Sigmoid colon (tissue), 4 donors: ENCODE results near the gene C18orf63.

Experiments
- EP300 ChIP-seq, 4 donors: sonication (generic); formaldehyde crosslinking; IDR thresholded peaks; one replicate each; pipeline ENCODE4 v1.6.1; 2017; ENCODE audit warnings: antibody characterized with exemption in 4 of 4
- POLR2A ChIP-seq, 2 donors: fragments of 450-650 bp; IDR thresholded peaks; one replicate each; pipeline ENCODE4 v1.6.1; 2016; ENCODE audit warnings: antibody characterized with exemption in 2 of 2, mild to moderate bottlenecking in 2 of 2, moderate library complexity in 2 of 2
- POLR2AphosphoS5 ChIP-seq, 4 donors: sonication (generic); formaldehyde crosslinking; IDR thresholded peaks; one replicate each; pipeline ENCODE4 v1.6.1; 2017; ENCODE audit warnings: antibody characterized with exemption in 4 of 4
- TF ChIP-seq, protein P1 (sequence below), 4 experiments: fragments of 450-650 bp in 3 of 4; fragments of 200-600 bp in 1 of 4; IDR thresholded peaks; one replicate each; pipeline ENCODE4 v1.5.1; 2016 to 2019; ENCODE audit warnings: antibody characterized with exemption in 4 of 4, mild to moderate bottlenecking in 3 of 4, moderate library complexity in 2 of 4

- TF ChIP-seq, protein P1, sequence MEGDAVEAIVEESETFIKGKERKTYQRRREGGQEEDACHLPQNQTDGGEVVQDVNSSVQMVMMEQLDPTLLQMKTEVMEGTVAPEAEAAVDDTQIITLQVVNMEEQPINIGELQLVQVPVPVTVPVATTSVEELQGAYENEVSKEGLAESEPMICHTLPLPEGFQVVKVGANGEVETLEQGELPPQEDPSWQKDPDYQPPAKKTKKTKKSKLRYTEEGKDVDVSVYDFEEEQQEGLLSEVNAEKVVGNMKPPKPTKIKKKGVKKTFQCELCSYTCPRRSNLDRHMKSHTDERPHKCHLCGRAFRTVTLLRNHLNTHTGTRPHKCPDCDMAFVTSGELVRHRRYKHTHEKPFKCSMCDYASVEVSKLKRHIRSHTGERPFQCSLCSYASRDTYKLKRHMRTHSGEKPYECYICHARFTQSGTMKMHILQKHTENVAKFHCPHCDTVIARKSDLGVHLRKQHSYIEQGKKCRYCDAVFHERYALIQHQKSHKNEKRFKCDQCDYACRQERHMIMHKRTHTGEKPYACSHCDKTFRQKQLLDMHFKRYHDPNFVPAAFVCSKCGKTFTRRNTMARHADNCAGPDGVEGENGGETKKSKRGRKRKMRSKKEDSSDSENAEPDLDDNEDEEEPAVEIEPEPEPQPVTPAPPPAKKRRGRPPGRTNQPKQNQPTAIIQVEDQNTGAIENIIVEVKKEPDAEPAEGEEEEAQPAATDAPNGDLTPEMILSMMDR (IDR thresholded peaks at IDR 0.05) = no peak
- TF ChIP-seq EP300 (IDR thresholded peaks at IDR 0.05) (no peak), POLR2AphosphoS5 (IDR thresholded peaks at IDR 0.05) (no peak), POLR2A (IDR thresholded peaks at IDR 0.05) (no peak)
These were observed 11.7 kb upstream of the C18orf63 start for GRCh38 chr18:74303936-74304335.
